ENCODE results near the gene VIM. TPM values are rescaled to one million over a fixed set of nuclear protein-coding genes. Genes with fewer than 3 reads are reported as not detected.

VIM gene
- total RNA-seq, 2 donors from 2014 or later: 1,022 to 1,600 TPM

DNA sequence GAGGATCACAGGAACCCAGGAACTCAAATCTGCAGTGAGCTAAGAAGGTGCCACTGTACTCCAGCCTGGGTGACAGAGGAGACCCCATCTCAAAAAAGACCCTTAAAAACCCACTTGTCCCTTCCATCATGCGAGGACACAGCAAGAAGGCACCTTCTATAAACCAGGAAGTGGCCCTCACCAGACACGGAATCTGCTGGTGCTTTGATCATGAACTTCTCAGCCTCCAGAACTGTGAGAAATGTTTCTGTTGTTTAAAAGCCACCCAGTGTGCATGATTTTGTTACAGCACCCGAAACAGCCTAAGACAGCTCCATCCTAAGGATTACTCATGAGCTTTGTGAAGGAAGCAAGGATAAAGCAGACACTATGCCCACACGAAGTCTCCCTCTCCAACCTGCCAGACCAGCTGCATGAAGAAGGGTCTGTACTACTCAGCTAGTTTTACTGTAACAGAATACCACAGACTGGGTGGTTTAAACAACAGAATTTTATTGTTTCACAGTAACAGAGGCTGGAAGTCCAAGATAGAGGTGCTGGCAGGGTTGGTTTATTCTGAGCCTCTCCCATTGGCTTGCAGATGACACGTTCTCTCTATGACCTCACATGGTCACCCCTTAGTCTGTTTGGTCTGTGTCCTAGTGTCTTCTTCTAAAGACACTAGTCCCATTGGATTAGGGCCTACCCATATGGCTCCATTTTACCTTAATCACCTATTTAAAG is 13.7 kb downstream of the VIM start:
- Histone ChIP-seq H3K4me3 (no peak overlapping the region), H3K27ac (no peak overlapping the region), H3K36me3 (peaks cover 8% of the 10 kb centered on the region), H3K4me1 (no peaks in the 10 kb centered on the region), H3K27me3 (no peaks in the 10 kb centered on the region), H3K9me3 (no peaks in the 10 kb centered on the region)
- DNase-seq (ENCODE audit: low spot score): no peak
- TF ChIP-seq, protein P1, sequence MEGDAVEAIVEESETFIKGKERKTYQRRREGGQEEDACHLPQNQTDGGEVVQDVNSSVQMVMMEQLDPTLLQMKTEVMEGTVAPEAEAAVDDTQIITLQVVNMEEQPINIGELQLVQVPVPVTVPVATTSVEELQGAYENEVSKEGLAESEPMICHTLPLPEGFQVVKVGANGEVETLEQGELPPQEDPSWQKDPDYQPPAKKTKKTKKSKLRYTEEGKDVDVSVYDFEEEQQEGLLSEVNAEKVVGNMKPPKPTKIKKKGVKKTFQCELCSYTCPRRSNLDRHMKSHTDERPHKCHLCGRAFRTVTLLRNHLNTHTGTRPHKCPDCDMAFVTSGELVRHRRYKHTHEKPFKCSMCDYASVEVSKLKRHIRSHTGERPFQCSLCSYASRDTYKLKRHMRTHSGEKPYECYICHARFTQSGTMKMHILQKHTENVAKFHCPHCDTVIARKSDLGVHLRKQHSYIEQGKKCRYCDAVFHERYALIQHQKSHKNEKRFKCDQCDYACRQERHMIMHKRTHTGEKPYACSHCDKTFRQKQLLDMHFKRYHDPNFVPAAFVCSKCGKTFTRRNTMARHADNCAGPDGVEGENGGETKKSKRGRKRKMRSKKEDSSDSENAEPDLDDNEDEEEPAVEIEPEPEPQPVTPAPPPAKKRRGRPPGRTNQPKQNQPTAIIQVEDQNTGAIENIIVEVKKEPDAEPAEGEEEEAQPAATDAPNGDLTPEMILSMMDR (IDR thresholded peaks at IDR 0.05): no peak

DNA sequence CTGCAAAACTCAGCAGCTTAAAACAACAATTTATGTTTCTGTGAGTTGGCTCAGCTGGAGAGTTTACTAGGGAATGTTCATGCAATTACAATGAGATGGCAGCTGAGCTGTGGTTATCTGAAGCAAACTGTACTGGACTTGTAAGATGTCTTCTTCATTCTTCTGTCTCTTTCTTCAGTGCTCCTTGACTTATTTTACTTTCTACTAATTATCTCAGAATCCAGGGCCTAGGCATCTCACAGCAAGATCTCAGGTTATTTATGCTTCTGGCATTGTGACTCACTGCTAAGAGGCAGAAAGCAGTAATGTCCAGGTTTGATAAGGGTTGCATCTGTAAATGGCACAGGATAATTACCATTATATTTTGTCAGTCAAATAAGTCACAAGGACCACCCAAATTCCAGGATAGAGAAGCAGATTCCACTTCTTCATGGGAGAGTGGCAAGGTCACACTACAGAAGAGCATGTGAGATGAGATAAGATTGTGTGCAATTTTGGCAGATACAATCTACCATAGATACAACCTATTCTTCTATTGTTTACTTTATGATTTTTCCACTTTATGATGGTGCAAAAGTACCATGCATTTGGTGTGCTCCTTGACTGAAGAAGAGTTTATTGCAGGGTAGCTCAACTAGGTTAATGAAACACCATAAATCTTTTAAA is 16.8 kb downstream of the VIM start:
- TF ChIP-seq, protein P1 (IDR thresholded peaks at IDR 0.05): no peak
- H3K4me1 ChIP-seq: no peaks in the 10 kb centered on the region
- no peaks in the 10 kb centered on the region for H3K36me3 ChIP-seq
- no peak overlapping the region for H3K4me3 ChIP-seq
- no peak for DNase-seq (ENCODE audit: low spot score)
- no peak overlapping the region for H3K27ac ChIP-seq
- H3K27me3 ChIP-seq: no peaks in the 10 kb centered on the region
- H3K9me3 ChIP-seq: no peaks in the 10 kb centered on the region

DNA sequence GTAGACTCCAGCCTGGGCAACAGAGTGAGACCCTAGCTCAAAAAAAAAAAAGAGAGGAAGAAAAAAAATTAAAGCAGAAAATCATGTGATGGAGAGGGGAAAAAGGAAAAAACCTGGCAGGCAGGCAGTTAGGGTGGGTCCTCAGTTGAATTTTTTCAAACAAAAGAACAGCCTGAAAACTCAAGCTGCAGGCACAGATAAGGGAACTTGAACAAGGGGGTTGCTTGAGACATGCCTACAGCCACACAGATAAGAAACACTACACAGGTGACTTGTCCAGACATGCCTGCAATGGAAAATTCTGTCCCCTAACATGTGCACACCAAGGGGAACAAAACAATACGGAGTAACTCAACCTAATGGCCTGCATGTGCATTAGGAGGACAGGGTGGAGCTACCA is 19.2 kb downstream of the VIM start:
- TF ChIP-seq, protein P1 (IDR thresholded peaks at IDR 0.05): no peak
- H3K4me1 ChIP-seq: no peaks in the 10 kb centered on the region
- H3K27me3 ChIP-seq: no peaks in the 10 kb centered on the region
- H3K4me3 ChIP-seq: no peak overlapping the region
- no peaks in the 10 kb centered on the region for H3K36me3 ChIP-seq
- H3K27ac ChIP-seq: no peak overlapping the region
- DNase-seq (ENCODE audit: low spot score): no peak
- no peaks in the 10 kb centered on the region for H3K9me3 ChIP-seq

DNA sequence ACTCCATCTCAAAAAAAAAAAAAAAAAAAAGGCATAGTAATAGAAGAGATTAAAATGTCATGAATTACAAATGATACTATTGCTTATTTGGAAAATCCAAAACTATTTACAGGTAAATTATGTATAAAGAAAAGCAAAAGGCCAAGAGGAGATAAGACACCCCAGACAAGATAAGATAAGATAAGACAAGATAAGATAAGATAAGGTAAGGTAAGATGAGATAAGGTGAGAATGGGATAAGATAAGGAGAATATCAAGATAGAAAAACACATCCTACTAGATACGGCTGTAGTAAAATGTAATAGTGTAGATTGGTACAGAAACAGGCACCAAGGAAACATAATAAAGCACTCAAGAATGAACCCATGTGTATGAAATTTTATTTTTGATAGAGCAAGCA is 20.9 kb downstream of the VIM start:
- no peaks in the 10 kb centered on the region for H3K36me3 ChIP-seq
- no peak for DNase-seq (ENCODE audit: low spot score)
- no peak overlapping the region for H3K27ac ChIP-seq
- no peak overlapping the region for H3K4me3 ChIP-seq
- H3K27me3 ChIP-seq: no peaks in the 10 kb centered on the region
- no peaks in the 10 kb centered on the region for H3K9me3 ChIP-seq
- TF ChIP-seq, protein P1 (IDR thresholded peaks at IDR 0.05): no peak
- no peaks in the 10 kb centered on the region for H3K4me1 ChIP-seq

DNA sequence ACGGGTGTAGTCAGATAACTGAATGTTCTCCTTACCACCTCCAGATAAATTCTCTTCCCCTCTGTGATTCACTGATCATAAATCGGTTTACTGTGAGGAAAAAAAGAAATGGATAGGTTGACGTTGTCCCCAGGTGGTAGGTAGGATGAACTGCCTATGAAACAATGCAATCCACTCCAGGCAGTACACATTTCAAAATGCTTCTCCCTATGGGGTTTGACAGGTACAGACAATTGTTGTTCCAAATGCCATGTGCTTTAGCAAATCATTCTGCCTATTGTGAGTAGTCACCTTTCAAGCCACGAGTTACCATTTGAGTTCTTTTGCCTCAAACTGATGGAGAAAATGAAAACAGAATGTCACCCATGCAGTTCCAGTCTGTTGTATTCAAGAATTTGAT is 21.8 kb downstream of the VIM start:
- Histone ChIP-seq H3K27ac (no peak overlapping the region), H3K27me3 (no peaks in the 10 kb centered on the region), H3K9me3 (no peaks in the 10 kb centered on the region), H3K4me1 (no peaks in the 10 kb centered on the region), H3K4me3 (no peak overlapping the region), H3K36me3 (no peaks in the 10 kb centered on the region)
- TF ChIP-seq, protein P1 (IDR thresholded peaks at IDR 0.05): no peak
- DNase-seq (ENCODE audit: low spot score): no peak
